Activated CD4-positive, CD25-positive, alpha-beta regulatory T cell treated with anti-CD3 and anti-CD28 coated beads, Interleukin-2, amount 50 U/mL, for 16 hours (primary cell): ENCODE data around the gene SART1.

Experiments used
- DNase-seq: peaks from one replicate; pipeline ENCODE4 v3.0.0-alpha.2; 2020; ENCODE audit warnings: low read depth, low spot score

The SART1 gene

DNA sequence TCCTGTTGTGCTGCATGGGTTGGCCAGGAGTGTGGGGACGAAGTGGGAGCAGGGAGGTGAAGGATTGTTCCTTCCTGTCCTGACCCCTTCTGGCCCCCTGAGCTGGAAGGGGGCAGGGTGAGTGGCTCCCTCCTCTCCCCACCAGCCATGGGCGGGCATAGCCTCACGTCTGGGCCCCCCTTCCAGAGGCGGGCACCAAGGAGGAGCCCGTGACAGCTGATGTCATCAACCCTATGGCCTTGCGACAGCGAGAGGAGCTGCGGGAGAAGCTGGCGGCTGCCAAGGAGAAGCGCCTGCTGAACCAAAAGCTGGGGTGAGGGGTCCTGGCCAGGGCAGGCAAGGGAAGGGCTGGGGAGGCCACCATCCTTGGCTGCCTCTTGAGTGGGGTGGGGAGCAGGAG is 3.4 kb downstream of the SART1 start:
- no peak for DNase-seq

GRCh38 chr11:65965986-65966762 is 4.6 kb downstream of the SART1 start:
- no peak for DNase-seq

DNA sequence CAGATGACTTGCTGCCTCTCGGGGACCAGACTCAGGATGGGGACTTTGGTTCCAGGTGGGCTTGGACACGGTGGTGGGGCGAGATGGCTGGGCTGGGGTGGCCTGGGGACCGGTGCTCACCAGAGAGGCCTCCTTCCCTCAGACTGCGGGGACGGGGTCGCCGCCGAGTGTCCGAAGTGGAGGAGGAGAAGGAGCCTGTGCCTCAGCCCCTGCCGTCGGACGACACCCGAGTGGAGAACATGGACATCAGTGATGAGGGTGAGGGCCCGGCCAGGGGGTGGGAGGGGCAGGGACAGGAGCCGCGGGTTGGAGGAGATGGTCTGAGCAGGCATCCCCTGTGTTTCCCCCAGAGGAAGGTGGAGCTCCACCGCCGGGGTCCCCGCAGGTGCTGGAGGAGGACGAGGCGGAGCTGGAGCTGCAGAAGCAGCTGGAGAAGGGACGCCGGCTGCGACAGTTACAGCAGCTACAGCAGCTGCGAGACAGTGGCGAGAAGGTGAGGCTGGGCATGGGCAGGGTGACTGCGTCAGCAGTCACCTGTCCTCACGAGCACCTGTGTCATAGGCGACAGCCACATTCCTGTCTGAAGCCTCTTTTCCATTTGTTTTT is 5.9 kb downstream of the SART1 start:
- DNase-seq: no peak

GRCh38 chr11:65968600-65969482 is 7.3 kb downstream of the SART1 start:
- no peak for DNase-seq

DNA sequence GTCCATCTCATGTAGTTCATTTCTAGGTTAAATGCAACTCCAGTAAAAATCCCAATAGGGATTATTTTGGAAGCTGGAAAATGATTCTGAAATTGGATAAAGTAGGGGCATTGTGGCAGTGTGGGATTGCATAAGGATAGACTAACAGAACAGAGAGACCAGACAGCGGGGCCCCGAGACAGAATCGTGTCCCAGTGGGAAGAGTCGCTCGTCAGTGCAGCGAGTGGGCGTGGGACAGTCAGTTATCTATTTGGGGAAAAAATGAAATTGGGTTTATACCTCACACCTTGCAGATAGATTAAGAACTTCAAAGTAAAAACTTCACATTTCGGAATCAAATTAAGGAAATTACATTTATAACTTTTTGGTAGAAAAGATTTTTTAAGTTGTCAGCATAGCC is 10.6 kb downstream of the SART1 start:
- DNase-seq: no peak

DNA sequence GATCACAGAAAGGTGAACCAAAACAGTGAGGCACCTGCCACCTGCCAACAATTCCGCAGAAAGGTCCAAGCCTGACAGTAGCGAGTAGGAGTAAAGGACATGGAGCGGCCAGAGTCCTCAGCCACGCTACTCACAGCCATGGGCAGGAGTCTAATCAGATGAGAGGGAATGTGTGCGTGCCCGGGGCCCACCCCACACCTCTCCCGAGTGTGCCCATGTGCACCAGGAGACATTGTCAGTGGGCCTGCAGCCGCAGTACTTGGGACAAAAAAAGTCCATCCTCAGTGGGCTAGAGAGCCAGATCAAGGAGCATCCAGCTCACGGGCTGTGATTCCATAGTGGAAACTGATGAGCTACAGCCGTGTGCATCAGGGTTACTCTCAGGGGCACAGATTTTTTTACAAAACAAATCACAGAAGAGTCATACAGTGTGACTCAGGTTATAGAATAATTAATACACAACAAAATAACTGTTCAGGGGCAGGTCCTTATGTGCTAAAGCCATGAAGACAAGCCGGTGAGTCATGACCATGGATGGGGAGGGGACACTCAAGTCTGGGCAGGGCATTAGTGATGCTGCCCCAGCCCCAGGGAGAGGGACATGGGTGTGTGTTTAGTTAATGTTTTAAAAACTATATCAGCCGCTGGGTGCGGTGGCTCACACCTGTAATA is 12.0 kb downstream of the SART1 start:
- DNase-seq: no peak

GRCh38 chr11:65975771-65976170 is 14.2 kb downstream of the SART1 start:
- no peak for DNase-seq

GRCh38 chr11:65976216-65977176 is 15.0 kb downstream of the SART1 start:
- no peak for DNase-seq

- no peak for DNase-seq
These were observed 16.3 kb downstream of the SART1 start for GRCh38 chr11:65977621-65978390.

DNA sequence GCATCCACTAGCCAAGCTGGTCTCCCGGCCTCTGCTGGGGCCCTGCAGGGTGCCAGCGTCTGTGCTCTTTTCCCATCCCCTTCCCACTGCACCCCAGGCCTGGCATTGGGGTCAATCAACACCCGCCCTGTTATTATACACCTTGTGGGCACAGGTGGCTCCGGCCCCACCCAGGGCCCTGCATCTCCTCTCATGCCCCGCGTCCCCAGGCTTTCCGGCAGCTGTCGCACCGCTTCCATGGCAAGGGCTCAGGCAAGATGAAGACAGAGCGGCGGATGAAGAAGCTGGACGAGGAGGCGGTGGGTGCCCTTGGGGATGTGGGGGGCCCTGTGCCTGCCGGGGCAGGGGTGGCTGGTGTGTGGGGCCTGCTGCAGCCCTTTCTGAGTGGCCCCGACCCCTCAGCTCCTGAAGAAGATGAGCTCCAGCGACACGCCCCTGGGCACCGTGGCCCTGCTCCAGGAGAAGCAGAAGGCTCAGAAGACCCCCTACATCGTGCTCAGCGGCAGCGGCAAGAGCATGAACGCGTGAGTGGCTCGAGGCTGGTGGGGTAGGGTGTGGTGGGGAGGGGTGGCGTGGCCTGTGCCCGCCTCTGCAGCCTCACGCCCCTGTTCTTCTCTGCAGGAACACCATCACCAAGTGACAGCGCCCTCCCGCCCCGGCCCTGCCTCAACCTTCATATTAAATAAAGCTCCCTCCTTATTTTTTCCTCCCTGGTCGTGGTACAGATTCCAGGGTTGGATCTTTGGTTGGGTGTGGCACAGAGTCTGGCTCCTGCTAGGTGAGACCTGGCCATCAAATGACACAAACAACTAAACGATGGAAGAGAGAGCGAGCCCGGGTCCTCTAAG is 17.1 kb downstream of the SART1 start:
- DNase-seq: no peak

DNA sequence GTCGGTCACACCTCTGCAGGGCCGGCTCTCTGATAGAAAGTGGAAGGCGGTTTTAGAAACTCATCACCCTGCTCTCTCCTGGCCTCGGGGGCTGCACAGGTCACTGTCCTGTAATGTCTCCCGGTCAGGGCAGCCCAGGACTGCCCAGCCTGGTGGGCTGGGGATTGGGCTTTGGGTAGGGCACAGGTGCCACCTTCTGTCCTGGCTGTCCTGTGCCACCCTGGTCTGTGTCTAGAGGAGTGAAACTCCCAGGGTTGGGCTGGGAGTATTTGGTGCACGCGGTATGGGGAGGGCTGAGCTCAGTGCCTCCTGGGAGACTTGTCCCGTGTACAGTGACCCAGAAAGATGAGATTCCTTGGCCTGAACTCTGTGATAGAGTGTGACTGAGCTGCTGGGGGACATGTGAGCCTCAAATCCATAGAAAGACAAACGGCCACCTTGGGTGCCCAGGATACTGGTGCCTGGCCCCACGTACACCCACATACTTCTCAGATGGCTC is 17.8 kb downstream of the SART1 start:
- DNase-seq: no peak

GRCh38 chr11:65981101-65981740 is 19.7 kb downstream of the SART1 start:
- DNase-seq: no peak

DNA sequence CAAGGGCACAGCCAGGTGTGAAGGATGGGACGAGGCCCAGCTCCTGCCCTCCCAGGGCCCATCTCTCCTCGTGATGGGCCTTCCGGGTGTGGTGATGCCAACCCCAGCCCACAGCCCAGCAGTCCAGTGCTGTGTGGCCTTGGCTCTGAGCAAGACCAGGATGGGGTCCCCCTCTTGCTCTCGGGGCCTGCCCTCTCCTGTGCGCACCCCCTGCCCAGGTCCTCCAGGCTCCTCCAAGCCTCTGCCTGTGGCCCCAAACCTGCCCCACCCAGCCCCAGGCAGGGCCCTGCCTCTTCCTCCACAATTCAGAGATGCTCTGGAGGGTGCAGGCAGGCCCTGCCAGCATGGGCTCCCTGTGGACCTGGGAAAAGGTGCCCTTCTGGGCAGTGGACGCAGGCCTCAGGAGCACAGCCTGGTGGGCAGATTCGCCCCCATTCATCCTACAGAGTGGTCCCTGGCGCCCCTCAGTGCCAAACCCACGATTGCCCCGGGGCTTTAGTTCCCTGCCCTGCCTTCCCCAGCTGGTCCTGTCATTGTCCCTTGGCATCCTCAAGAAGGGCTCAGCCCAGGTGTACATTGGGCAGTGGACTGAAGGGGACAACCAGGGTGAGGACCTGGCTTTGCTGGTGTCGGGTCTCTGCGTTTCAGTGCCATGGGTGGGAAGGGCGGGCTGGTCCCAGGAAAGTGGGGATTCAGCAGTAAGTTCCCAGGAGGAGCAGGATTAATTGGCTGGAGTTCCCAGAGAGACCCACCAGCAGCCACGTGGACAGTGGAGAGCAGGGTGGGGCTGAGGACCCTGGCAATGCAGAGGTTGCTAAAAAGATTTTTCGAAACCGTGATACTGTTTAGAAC is 20.7 kb downstream of the SART1 start:
- DNase-seq: no peak

GRCh38 chr11:65982824-65983588 is 21.5 kb downstream of the SART1 start:
- no peak for DNase-seq

GRCh38 chr11:65983589-65983987 is 22.1 kb downstream of the SART1 start:
- no peak for DNase-seq

GRCh38 chr11:65987336-65987735 is 25.8 kb downstream of the SART1 start:
- no peak for DNase-seq
